ENCODE results near the gene MDFIC2. TPM values are rescaled to one million over a fixed set of nuclear protein-coding genes. Genes with fewer than 3 reads are reported as not detected.

MDFIC2 gene
- polyA plus RNA-seq, 2 of the 4 experiments (the other 2 are of a cell fraction) = not detected

- H3K4me2 ChIP-seq = no peak overlapping the region
- DNase-seq (ENCODE audit: low read depth in 1 of 2, low spot score in 1 of 2) (no peak), FAIRE-seq (no peak), ATAC-seq (no peak)
- 78% methylated on average over 2 of the region's 2 CpGs for WGBS (ENCODE audit: missing lambda C conversion rate)
- peaks cover 5% of the 10 kb centered on the region; the same call in 1 of the 3 replicates for H3K9me3 ChIP-seq
- ChIA-PET POLR2A (no interaction called here), CTCF (interaction anchor here (0.6 kb wide), 1 partner anchor 429 kb away, joined by 3 read pairs; no protein-coding TSS in a partner anchor)
- H3K4me3 ChIP-seq = no peak overlapping the region
- no peaks in the 10 kb centered on the region for H3K4me1 ChIP-seq
- TF ChIP-seq MAZ (IDR thresholded peaks at IDR 0.05; ENCODE audit: borderline replicate concordance, low read depth, low read length) (no peak), RAD21 (conservative IDR thresholded peaks at IDR 0.05 in 1 of 2, IDR thresholded peaks at IDR 0.05 in 1 of 2) (no peak), KDM5A (IDR thresholded peaks at IDR 0.05) (no peak), BHLHE40 (IDR thresholded peaks at IDR 0.05; ENCODE audit: low read depth, low read length) (no peak), FOSB (CRISPR knock-in tag; IDR thresholded peaks at IDR 0.05) (no peak), ATOH8 (CRISPR knock-in tag; IDR thresholded peaks at IDR 0.05; ENCODE audit: low read depth) (no peak), RNF2 (IDR thresholded peaks at IDR 0.05; ENCODE audit: borderline replicate concordance, low read depth) (no peak), HOXA7 (CRISPR knock-in tag; IDR thresholded peaks at IDR 0.05) (no peak), POLR2AphosphoS2 (conservative IDR thresholded peaks at IDR 0.05; ENCODE audit: low read length) (no peak), NFE2L2 (conservative IDR thresholded peaks at IDR 0.05; ENCODE audit: low read length) (no peak)
- H3K27ac ChIP-seq = no peak overlapping the region
These were observed 70.0 kb downstream of the MDFIC2 start for GRCh38 chr3:70242297-70242882.

GRCh38 chr3:70233812-70234211 is 78.6 kb downstream of the MDFIC2 start:
- no peak for FAIRE-seq
- DNase-seq (ENCODE audit: low read depth in 1 of 2, low spot score in 1 of 2) = no peak
- Histone ChIP-seq H3K27ac (0 out of 6 replicates have a peak overlapping the region, but pooled peaks of 1 of the 2 experiments have one; percentile 20), H3K4me2 (no peak overlapping the region), H3K9me3 (no peaks in the 10 kb centered on the region), H3K4me3 (no peak overlapping the region), H3K4me1 (no peaks in the 10 kb centered on the region)
- ChIA-PET CTCF (interaction anchor here (1.2 kb wide), 1 partner anchor 78 kb away, joined by 3 read pairs; the partner anchor contains the start of gene MDFIC2), POLR2A (no interaction called here)
- WGBS (ENCODE audit: missing lambda C conversion rate) = 80% methylated on average over 1 of the region's 1 CpG
- ATAC-seq = no peak
- TF ChIP-seq NFE2L2 (conservative IDR thresholded peaks at IDR 0.05; ENCODE audit: low read length) (peak; percentile 92), EHF (CRISPR knock-in tag; IDR thresholded peaks at IDR 0.05) (no peak), MAFK (IDR thresholded peaks at IDR 0.05; ENCODE audit: partially characterized antibody) (peak; percentile 92)

GRCh38 chr3:70233112-70233511 is 79.3 kb downstream of the MDFIC2 start:
- TF ChIP-seq RARB (CRISPR knock-in tag; IDR thresholded peaks at IDR 0.05) = no peak
- TF ChIP-seq TFCP2L1 (CRISPR knock-in tag; IDR thresholded peaks at IDR 0.05) = no peak
- no peak for TF ChIP-seq HES2 (IDR thresholded peaks at IDR 0.05)
- no peak for TF ChIP-seq RNF2 (IDR thresholded peaks at IDR 0.05; ENCODE audit: borderline replicate concordance, low read depth)
- TF ChIP-seq POLR2A (IDR thresholded peaks at IDR 0.05; ENCODE audit: low read length) = no peak
- no peak for TF ChIP-seq ESRRA (IDR thresholded peaks at IDR 0.05; ENCODE audit: borderline replicate concordance, low read length)
- no peak for TF ChIP-seq EHMT2 (IDR thresholded peaks at IDR 0.05; ENCODE audit: low read depth)
- TF ChIP-seq HDAC2 (IDR thresholded peaks at IDR 0.05) = no peak
- TF ChIP-seq RCOR1 (IDR thresholded peaks at IDR 0.05; ENCODE audit: low read depth, low read length) = no peak
- no peak for TF ChIP-seq ZFP36 (IDR thresholded peaks at IDR 0.05; ENCODE audit: borderline replicate concordance, partially characterized antibody)
- H3K4me2 ChIP-seq = no peak overlapping the region
- ATAC-seq (no peak), DNase-seq (ENCODE audit: low read depth in 1 of 2, low spot score in 1 of 2) (no peak), FAIRE-seq (no peak)
- ChIA-PET CTCF (interaction anchor here (1.2 kb wide), 1 partner anchor 79 kb away, joined by 3 read pairs; the partner anchor contains the start of gene MDFIC2), POLR2A (no interaction called here)
- H3K4me3 ChIP-seq = no peak overlapping the region
- no peaks in the 10 kb centered on the region for H3K9me3 ChIP-seq
- 78% methylated on average over 5 of the region's 5 CpGs for WGBS (ENCODE audit: missing lambda C conversion rate)
- H3K27ac ChIP-seq = no peak overlapping the region
- no peaks in the 10 kb centered on the region for H3K4me1 ChIP-seq
